ENCODE data around the gene C14orf119. TPM values are rescaled to one million over a fixed set of nuclear protein-coding genes. Genes with fewer than 3 reads are reported as not detected.

The C14orf119 gene
- total RNA-seq, 6 experiments from 2014 or later, result 10.7 to 22.6 (median 14.1) TPM

DNA sequence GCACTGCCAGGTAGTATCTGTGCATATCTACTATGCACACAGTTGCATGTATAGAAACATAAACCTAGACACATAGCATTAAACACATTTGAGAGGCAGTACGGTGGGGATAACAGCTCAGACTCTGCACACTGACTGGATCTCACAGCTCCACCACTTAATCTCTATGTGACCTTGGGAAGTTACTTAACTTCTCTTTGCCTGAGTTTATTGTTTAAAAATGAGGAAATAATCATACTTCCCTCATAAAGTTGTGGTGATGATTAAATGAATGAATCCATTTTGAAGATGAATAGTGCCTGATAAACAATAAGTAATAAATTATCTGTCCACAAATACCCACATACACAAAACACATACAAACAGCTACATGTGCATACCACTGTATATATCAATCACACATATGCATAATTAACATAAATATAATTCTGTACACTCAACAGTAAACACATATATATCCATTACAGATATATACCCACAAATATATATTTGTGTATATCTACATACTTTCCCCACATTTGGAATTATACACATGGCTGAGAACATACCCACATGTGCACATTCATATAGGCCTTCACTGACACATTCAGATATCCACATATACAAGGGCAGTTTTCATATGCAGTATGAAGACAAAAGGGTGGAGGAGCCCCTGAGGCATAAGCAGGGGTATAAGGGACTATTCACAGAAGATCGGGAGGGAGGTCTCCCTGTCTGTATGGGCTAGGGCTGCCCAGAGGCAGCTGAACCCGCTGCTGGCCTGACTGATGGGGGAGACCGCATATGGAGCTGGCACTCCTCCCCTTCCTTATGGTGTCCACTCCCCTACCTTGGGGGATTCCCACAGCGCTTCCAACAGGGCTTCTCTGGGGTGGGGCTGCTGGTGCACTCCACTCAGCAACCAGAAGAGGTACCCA is 43.9 kb upstream of the C14orf119 start:
- TF ChIP-seq, protein P1, sequence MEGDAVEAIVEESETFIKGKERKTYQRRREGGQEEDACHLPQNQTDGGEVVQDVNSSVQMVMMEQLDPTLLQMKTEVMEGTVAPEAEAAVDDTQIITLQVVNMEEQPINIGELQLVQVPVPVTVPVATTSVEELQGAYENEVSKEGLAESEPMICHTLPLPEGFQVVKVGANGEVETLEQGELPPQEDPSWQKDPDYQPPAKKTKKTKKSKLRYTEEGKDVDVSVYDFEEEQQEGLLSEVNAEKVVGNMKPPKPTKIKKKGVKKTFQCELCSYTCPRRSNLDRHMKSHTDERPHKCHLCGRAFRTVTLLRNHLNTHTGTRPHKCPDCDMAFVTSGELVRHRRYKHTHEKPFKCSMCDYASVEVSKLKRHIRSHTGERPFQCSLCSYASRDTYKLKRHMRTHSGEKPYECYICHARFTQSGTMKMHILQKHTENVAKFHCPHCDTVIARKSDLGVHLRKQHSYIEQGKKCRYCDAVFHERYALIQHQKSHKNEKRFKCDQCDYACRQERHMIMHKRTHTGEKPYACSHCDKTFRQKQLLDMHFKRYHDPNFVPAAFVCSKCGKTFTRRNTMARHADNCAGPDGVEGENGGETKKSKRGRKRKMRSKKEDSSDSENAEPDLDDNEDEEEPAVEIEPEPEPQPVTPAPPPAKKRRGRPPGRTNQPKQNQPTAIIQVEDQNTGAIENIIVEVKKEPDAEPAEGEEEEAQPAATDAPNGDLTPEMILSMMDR (IDR thresholded peaks at IDR 0.05), result no peak
- no peak for TF ChIP-seq POLR2A (IDR thresholded peaks at IDR 0.05)
- Histone ChIP-seq H3K9me3 (no peaks in the 10 kb centered on the region), H3K4me1 (no peaks in the 10 kb centered on the region), H3K27me3 (no peaks in the 10 kb centered on the region), H3K36me3 (no peaks in the 10 kb centered on the region), H3K27ac (no peak overlapping the region), H3K4me3 (no peak overlapping the region)
- intact Hi-C loops (cut with DNase I), result no loop called here
- DNase-seq (no peak), ATAC-seq (no peak)
- 90% methylated on average over 3 of the region's 5 CpGs for WGBS (ENCODE audit: insufficient coverage, low coverage, low lambda C conversion rate, missing lambda C conversion rate)

DNA sequence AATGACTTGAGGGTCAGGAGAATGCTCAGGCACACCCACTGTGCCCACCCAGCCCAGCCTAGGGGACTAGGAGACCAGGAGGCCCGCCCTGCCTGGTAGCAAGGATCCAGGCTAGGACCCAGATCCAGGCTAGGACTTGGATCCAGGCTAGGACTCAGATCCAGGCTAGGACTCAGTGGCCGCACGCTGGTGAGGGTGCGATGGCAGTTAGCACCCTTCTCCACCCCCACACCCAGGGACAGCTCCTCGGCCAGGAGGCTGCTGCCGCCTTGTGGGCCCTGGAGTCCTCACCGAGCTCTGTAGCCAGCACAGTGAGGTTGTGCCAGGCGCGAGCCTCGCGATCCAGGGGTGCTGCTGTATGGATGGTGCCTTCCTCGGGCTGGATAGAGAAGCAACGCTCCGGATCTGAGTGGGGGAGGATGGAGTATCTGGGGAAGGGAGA is 43.1 kb upstream of the C14orf119 start:
- Histone ChIP-seq H3K27me3 (no peaks in the 10 kb centered on the region), H3K9me3 (no peaks in the 10 kb centered on the region), H3K27ac (no peak overlapping the region), H3K4me3 (no peak overlapping the region), H3K36me3 (no peaks in the 10 kb centered on the region), H3K4me1 (no peaks in the 10 kb centered on the region)
- DNase-seq (no peak), ATAC-seq (no peak)
- intact Hi-C loops (cut with DNase I), result no loop called here
- no peak for TF ChIP-seq POLR2A (IDR thresholded peaks at IDR 0.05)
- TF ChIP-seq, protein P1 (IDR thresholded peaks at IDR 0.05), result no peak
- 83% methylated on average over 6 of the region's 14 CpGs for WGBS (ENCODE audit: insufficient coverage, low coverage, low lambda C conversion rate, missing lambda C conversion rate)

DNA sequence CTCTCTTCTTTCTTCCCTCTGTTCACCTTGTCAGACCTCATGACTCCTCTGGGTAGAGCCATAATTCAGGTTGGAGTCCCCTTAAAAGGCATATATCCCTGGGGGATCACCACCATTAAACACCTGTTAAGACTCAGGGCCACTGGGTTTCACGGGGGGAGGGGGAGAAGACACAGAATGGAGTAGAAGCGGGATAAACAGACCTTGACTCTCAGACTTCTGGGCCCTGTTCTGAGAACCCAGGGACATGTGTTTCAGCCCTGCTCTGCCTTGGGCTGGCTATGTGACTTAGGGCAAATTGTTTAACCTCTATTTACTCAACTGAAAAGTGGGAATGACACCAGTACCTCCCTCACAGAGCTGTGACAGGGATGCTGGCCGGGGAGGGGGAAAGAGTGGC is 42.6 kb upstream of the C14orf119 start:
- Histone ChIP-seq H3K36me3 (no peaks in the 10 kb centered on the region), H3K9me3 (no peaks in the 10 kb centered on the region), H3K27ac (no peak overlapping the region), H3K4me1 (no peaks in the 10 kb centered on the region), H3K27me3 (no peaks in the 10 kb centered on the region), H3K4me3 (no peak overlapping the region)
- TF ChIP-seq, protein P1 (IDR thresholded peaks at IDR 0.05), result no peak
- TF ChIP-seq POLR2A (IDR thresholded peaks at IDR 0.05), result no peak
- intact Hi-C loops (cut with DNase I), result no loop called here
- DNase-seq, result no peak
- no peak for ATAC-seq
- WGBS (ENCODE audit: insufficient coverage, low coverage, low lambda C conversion rate, missing lambda C conversion rate), result 83% methylated on average over 2 of the region's 3 CpGs

DNA sequence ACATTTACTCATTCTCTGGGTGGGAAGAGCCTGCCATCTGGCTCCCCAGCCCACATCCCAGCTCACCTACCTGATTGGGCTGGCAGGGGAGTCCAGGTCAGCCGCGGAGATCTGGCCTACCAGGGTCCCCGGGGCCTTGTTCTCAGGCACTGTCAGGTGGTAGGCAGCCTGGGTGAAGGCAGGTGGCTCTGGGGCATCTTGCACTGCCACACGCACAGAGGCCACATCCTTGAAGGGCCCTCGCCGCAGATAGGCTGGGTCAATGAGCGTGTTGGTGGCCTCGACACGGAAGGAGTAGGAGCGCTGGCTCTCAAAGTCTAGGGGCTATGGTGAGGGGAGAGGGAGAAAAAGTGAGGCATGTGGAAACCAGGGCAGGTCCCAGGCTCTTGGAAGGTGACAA is 41.9 kb upstream of the C14orf119 start:
- DNase-seq, result no peak
- Histone ChIP-seq H3K4me3 (no peak overlapping the region), H3K36me3 (no peaks in the 10 kb centered on the region), H3K9me3 (no peaks in the 10 kb centered on the region), H3K27me3 (no peaks in the 10 kb centered on the region), H3K4me1 (no peaks in the 10 kb centered on the region), H3K27ac (no peak overlapping the region)
- no peak for TF ChIP-seq POLR2A (IDR thresholded peaks at IDR 0.05)
- TF ChIP-seq, protein P1 (IDR thresholded peaks at IDR 0.05), result no peak
- no peak for ATAC-seq
- WGBS (ENCODE audit: insufficient coverage, low coverage, low lambda C conversion rate, missing lambda C conversion rate), result 93% methylated on average over 3 of the region's 10 CpGs
- intact Hi-C loops (cut with DNase I), result no loop called here
